Measurements from ENCODE around the gene AHRR. TPM values are rescaled to one million over a fixed set of nuclear protein-coding genes. Genes with fewer than 3 reads are reported as not detected.
"Not testable (repeated sequence)": the region's sequence is repeated elsewhere in the genome, so short reads cannot be mapped to it uniquely, and the experiment has no call there.

The AHRR gene
- total RNA-seq, 1 donor from 2014 or later = 26.0 TPM

DNA sequence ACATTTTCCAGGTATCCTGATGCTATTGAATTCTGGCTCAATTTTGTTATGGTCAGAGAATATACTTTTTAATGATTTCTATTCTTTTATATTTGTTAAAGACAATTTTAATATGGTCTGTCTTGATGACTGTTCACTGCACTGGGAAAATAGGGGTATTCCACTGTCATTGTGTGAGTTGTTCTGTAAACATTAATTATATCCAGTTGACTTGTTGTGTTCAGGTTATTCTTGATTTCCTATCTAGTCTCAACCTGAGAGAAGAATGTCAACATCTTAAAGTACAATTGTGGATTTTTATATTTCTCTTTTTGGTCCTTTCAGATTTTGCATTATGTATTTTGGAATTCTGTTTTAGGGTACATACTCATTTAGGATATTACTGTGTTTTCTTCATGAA, 61.6 kb downstream of the AHRR start:
- no peak overlapping the region for H3K4me3 Mint-ChIP-seq
- H3K9me3 Mint-ChIP-seq = peaks cover 9% of the 10 kb centered on the region
- H3K27ac Mint-ChIP-seq = no peak overlapping the region
- intact Hi-C loops (cut with micrococcal nuclease) = no loop called here
- peaks cover 38% of the 10 kb centered on the region for H3K4me1 Mint-ChIP-seq
- peaks cover 69% of the 10 kb centered on the region for H3K36me3 Mint-ChIP-seq (ENCODE audit: low read depth)
- DNase-seq = no peak
- H3K27me3 Mint-ChIP-seq = no peaks in the 10 kb centered on the region

- Mint-ChIP-seq H3K9me3 (peaks cover 9% of the 10 kb centered on the region), H3K36me3 (ENCODE audit: low read depth) (peaks cover 70% of the 10 kb centered on the region), H3K27ac (no peak overlapping the region), H3K4me3 (no peak overlapping the region), H3K4me1 (peaks cover 34% of the 10 kb centered on the region), H3K27me3 (no peaks in the 10 kb centered on the region)
- intact Hi-C loops (cut with micrococcal nuclease) = no loop called here
- no peak for DNase-seq
Observed at GRCh38 chr5:383621-384020, 62.1 kb downstream of the AHRR start.

DNA sequence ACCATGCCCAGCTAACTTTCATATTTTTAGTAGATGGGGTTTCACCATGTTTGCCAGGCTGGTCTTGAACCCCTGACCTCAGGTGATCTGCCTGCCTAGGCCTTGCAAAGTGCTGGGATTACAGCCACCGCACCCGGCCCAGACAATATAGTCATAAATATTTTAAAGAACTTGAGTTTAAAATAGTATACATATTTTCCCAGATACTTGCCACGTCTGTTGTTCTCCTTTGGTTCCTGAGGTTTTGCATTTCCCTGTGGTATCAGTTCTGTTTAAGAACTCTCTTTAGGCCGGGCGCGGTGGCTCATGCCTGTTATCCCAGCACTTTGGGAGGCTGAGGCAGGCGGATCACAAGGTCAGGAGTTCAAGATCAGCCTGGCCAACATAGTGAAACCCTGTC, 63.1 kb downstream of the AHRR start:
- Mint-ChIP-seq H3K36me3 (ENCODE audit: low read depth) (peaks cover 68% of the 10 kb centered on the region), H3K4me1 (peaks cover 26% of the 10 kb centered on the region)
- intact Hi-C loops (cut with micrococcal nuclease); H3K27ac Mint-ChIP-seq; H3K27me3 Mint-ChIP-seq; H3K4me3 Mint-ChIP-seq; H3K9me3 Mint-ChIP-seq: not testable (repeated sequence)
- DNase-seq = peak; percentile 38

DNA sequence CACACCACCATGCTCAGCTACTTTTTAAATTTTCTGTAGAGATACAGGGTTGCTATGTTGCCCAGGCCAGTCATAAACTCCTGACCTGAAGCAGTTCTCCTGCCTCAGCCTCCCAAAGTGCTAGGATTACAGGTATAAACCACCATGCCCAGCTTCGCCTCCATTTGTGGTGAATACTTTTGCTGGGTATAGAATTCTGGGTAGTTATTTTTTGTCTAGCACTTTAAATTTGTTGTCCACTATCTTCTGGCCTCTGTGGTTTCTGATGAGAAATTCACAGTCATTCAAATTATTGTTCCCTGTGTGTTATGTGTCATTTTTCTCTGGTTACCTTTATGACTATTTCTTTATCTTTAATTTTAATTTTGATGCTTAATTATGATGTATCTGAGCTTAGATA, 63.8 kb downstream of the AHRR start:
- DNase-seq = no peak
- Mint-ChIP-seq H3K4me1 (peaks cover 26% of the 10 kb centered on the region), H3K27ac (no peak overlapping the region), H3K27me3 (no peaks in the 10 kb centered on the region), H3K36me3 (ENCODE audit: low read depth) (peaks cover 70% of the 10 kb centered on the region), H3K4me3 (no peak overlapping the region), H3K9me3 (peaks cover 9% of the 10 kb centered on the region)
- intact Hi-C loops (cut with micrococcal nuclease) = no loop called here

DNA sequence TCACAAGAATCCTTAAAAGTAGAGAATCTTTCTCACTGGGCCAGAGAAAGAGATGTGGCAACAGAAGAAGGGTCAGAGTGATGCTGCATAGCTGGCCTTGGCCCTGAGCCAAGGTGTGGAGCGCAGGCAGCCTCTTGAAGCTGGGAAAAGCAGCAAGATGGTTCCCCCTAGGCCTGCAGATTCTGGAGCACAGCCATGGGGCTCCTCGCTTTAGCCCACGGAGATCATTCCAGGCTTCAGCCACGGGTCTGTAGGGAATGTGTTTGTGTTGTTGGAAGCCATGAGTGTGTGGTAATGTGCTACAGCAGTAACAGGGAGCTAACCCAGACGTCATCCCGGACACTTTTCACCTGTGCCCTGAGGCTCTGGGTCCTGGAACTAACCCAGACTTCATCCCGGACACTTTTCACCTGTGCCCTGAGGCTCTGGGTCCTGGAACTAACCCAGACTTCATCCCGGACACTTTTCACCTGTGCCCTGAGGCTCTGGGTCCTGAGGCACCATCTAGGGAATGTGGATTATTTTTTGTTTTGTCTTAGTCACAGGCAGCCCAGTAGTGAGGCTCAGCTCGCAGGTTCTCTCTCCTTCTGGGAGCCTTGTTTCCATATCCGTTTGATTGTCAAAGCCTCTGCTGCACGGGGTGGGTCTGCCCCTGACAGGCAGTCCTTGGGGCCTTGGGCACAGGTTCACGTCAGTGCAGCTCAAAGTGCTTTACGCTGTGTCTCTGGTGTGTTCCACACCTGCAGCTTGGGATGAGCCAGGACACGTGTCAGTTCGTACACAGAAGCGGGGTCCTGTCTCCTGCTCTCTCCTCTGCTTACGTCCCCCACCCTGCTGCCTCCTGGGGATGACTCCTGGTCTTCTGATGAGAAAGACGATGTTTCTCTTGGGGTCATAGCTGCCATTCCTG, 65.2 kb downstream of the AHRR start:
- Mint-ChIP-seq H3K27ac (no peak overlapping the region), H3K9me3 (peaks cover 8% of the 10 kb centered on the region), H3K36me3 (ENCODE audit: low read depth) (peaks cover 64% of the 10 kb centered on the region), H3K27me3 (no peaks in the 10 kb centered on the region), H3K4me1 (peaks cover 27% of the 10 kb centered on the region), H3K4me3 (no peak overlapping the region)
- peak; percentile 52 for DNase-seq
- intact Hi-C loops (cut with micrococcal nuclease) = no loop called here

DNA sequence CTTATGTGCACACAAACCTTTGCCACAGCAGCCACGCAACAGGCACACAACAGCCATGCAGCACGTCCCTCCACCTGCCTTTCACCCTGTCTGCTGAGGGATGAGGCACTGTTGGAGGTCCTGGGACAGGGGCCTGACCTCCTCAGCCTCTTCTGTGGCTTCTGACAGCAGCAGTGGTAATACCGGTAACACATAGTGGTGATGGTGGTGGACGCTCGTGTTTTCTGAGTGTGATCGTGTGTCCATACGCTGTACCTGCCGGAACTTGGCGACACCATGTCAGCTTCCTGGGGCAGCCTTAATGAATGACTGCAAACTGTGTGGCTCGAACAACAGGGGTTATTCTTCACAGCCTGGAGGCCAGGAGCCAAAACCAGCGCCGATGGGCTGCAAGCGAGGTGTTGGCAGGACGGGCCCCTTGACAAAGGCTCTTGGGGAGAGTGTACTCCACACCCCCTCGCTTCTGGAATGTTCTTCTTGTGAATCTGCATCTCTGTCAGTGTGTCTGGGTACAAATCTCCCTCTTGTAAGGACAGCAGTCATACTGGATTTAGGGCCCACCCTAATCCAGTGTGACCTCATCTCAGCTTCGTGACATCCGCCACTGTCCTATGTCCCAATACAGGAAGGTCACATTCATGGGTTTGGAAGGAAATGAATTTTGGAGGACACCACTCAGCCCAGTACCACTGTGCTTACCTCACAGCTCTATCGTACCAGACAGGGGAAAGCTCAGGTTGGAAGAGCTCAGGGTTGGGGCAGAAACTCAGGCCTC, 66.2 kb downstream of the AHRR start:
- peak; percentile 55 for DNase-seq
- peaks cover 57% of the 10 kb centered on the region for H3K36me3 Mint-ChIP-seq (ENCODE audit: low read depth)

DNA sequence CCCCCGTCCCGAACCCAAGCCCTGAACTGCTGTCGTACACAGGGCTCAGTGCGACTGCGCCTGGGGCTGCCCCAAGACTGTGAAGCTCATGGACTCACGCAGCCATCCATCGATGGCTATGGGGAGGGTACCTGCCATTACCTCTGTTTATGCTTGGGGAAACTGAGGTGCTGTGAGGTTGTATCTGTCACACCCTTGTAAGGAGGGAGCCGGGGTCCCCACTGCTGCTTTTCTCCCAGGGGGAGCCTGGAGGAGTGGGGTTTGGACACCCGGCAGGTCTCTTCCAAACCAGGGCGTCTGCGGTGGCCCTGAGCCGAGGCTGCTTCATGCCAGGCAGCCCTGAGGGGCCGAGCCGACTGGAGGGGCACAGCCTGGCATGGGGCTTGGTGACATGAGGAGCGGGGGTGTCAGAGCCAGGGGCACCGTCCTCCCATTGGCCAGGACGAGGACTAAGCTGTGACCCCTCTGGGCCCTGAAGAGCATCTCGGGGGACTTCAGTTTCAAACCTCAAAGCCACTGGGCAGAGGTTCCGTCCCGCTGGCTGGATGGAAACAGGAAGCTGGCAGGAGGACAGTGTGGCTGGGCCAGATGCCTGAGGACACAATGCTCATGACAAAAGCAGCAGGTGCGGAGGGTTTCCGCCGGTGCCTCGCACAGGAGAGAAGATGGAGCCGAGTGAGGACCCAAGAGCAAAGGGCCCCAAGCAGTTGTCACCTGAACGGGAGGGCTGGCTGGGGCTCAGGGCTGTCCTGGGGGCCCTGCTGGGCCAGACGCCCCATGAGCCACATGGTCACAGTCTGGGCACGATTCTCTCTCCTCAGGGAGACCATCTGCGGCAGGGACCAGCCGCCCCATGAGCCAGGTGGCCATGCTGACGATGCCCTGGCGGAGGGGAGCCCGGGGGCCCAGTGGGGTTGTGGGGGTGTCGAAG, 67.0 kb downstream of the AHRR start:
- H3K27me3 Mint-ChIP-seq = no peaks in the 10 kb centered on the region
- no peaks in the 10 kb centered on the region for H3K9me3 Mint-ChIP-seq
- DNase-seq = peak; percentile 52
- H3K4me3 Mint-ChIP-seq = no peak overlapping the region
- H3K36me3 Mint-ChIP-seq (ENCODE audit: low read depth) = peaks cover 51% of the 10 kb centered on the region
- intact Hi-C loops (cut with micrococcal nuclease) = no loop called here
- no peak overlapping the region for H3K27ac Mint-ChIP-seq
- H3K4me1 Mint-ChIP-seq = peaks cover 32% of the 10 kb centered on the region

More for the DNA sequence above, 66.2 kb downstream of the AHRR start:
- Mint-ChIP-seq H3K9me3 (no peaks in the 10 kb centered on the region), H3K27me3 (no peaks in the 10 kb centered on the region), H3K27ac (no peak overlapping the region), H3K4me3 (no peak overlapping the region), H3K4me1 (peaks cover 27% of the 10 kb centered on the region)
- intact Hi-C loops (cut with micrococcal nuclease) = no loop called here

- no peaks in the 10 kb centered on the region for H3K9me3 Mint-ChIP-seq
- H3K4me1 Mint-ChIP-seq = peaks cover 35% of the 10 kb centered on the region
- no peak overlapping the region for H3K4me3 Mint-ChIP-seq
- intact Hi-C loops (cut with micrococcal nuclease) = no loop called here
- H3K36me3 Mint-ChIP-seq (ENCODE audit: low read depth) = peaks cover 45% of the 10 kb centered on the region
- peak; percentile 43 for DNase-seq
- no peaks in the 10 kb centered on the region for H3K27me3 Mint-ChIP-seq
- no peak overlapping the region for H3K27ac Mint-ChIP-seq
Observed at GRCh38 chr5:389197-389821, 67.8 kb downstream of the AHRR start.

DNA sequence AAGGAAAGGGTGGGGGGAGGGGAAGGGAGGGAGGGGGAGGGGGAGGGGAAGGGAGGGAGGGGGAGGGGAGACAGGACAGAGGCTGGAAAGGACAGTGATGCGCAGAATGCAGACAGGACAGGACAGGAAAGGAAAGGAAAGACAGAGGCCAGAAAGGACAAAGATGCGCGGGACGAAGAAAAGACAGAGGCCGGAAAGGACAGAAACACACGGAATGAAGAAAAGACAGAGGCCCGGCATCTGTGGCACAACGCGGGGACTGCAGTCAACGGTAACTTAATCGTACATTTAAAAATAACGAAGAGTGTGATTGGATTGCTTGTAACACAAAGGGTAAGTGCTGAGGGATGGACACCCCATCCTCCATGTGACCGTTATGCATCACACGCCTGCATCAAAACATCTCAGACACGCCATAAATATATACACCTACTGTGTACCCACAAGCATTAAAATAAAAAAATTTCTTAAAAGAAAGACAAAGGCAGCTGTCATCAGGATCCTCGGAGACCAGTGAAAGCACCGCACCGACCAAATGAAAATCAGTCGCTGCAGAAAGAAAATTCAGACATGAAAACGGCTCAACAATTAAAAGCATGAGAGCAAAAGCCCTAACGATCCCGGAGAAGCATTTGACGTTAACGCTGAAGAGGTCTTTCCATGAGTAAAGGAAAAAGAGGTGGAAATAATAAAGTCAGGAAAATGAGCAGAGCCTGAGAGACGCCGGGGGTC, 68.5 kb downstream of the AHRR start:
- intact Hi-C loops (cut with micrococcal nuclease) = loop anchor here (5.0 kb wide), 1 partner anchor 118 kb away; the partner anchor contains the start of gene PDCD6
- Mint-ChIP-seq H3K4me3 (peak overlapping the region; percentile 63), H3K27me3 (no peaks in the 10 kb centered on the region), H3K27ac (peak overlapping the region; percentile 16), H3K36me3 (ENCODE audit: low read depth) (peaks cover 38% of the 10 kb centered on the region), H3K9me3 (no peaks in the 10 kb centered on the region), H3K4me1 (peaks cover 39% of the 10 kb centered on the region)
- peak; percentile 51 for DNase-seq

DNA sequence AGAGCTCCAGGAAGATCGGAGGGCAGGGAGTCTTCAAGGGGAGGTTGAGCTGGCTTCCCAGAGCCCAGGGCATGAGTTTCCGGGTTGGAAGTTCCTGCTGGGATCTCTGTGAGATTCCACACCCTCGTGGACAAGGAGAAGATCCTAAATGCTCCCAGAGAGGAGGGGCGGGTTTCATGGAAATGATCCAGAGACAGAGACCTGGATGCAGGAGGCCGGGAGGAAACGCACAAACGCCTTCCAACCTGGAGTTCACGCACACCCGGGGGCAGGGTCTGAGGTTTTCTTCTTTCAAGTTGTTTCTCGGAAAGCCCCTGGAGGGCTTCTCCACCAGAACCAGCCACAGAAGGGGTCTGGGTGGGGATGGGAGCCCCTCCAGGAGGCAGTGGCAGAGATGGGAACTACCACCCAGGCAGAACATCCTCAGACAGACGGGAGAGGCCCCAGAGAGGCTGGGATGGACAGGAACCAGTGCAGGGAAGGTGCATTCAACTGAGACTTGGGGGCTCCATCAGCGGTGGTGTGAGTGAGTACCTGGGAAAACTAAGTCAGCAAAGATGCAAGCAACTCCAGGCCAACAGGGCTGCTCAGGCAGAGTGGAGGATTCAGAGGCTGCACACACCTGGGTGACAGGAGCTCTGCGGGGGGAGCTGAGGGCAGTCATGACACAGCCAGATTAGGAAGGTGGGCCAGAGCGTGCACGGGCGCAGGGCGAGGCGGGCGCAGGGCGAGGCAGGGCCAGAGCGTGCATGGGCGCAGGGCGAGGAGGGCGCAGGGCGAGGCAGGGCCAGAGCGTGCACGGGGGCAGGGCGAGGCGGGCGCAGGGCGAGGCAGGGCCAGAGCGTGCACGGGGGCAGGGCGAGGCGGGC, 69.3 kb downstream of the AHRR start:
- peaks cover 30% of the 10 kb centered on the region for H3K36me3 Mint-ChIP-seq (ENCODE audit: low read depth)
- no peaks in the 10 kb centered on the region for H3K27me3 Mint-ChIP-seq
- DNase-seq = no peak
- H3K4me1 Mint-ChIP-seq = peaks cover 40% of the 10 kb centered on the region
- peak overlapping the region; percentile 72 for H3K27ac Mint-ChIP-seq
- intact Hi-C loops (cut with micrococcal nuclease) = loop anchor here (5.0 kb wide), 1 partner anchor 119 kb away; the partner anchor contains the start of gene PDCD6
- no peaks in the 10 kb centered on the region for H3K9me3 Mint-ChIP-seq
- peak overlapping the region; percentile 63 for H3K4me3 Mint-ChIP-seq

- Mint-ChIP-seq H3K27me3 (no peaks in the 10 kb centered on the region), H3K4me3 (peak overlapping the region; percentile 81), H3K4me1 (peaks cover 40% of the 10 kb centered on the region), H3K27ac (peak overlapping the region; percentile 98), H3K9me3 (no peaks in the 10 kb centered on the region), H3K36me3 (ENCODE audit: low read depth) (peaks cover 22% of the 10 kb centered on the region)
- intact Hi-C loops (cut with micrococcal nuclease) = loop anchor here (1.0 to 5.0 kb wide), 4 partner anchors 13 to 120 kb away; partner anchors contain the start of gene PDCD6
- DNase-seq = peak; percentile 96
Observed at GRCh38 chr5:392431-392988, 71.0 kb downstream of the AHRR start.
